NCI-H524 treated with DMSO at 0.1 percent for 48 hours (cell line): ENCODE data around the gene FAM83G.

Experiments
- DNase-seq: peaks from one replicate; lab custom pipeline; 2025; lab: John Stamatoyannopoulos, UW

The FAM83G gene

DNA sequence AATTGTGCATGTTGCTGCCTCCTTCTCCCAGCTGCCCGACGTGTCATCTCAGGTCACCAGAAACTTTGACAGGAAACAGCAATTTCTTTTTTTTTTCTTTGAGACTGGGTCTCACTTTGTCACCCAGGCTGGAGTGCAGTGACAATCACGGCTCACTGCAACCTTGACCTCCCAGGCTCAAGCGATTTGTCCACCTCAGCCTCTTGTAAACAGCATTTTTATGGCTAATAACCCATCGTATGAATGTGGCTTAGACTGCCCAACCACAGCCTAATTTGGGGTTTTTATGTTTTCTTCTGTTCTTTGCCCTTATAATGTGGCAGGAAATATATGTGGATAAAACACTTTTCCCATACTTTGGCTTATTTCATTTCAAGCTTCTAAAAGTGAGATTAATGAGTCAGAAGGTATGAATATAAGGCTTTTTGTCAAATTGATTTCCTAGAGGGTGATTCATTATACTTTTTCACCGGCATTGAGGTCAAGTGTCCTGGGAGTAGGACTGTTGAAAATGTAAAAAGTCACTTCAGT is 83.6 kb downstream of the FAM83G start:
- DNase-seq: no peak

GRCh38 chr17:18919963-18920362 is 84.6 kb downstream of the FAM83G start:
- no peak for DNase-seq
